Superior temporal gyrus (tissue), 1 donor: ENCODE results near the gene MLYCD.
A peak's percentile ranks its signal among the peaks of the same experiment; 100 is the strongest.

Source experiments
- DNase-seq: peaks from one replicate; pipeline ENCODE4 v3.0.0-alpha.2; 2016; ENCODE audit errors: extremely low spot score

Gene MLYCD

DNA sequence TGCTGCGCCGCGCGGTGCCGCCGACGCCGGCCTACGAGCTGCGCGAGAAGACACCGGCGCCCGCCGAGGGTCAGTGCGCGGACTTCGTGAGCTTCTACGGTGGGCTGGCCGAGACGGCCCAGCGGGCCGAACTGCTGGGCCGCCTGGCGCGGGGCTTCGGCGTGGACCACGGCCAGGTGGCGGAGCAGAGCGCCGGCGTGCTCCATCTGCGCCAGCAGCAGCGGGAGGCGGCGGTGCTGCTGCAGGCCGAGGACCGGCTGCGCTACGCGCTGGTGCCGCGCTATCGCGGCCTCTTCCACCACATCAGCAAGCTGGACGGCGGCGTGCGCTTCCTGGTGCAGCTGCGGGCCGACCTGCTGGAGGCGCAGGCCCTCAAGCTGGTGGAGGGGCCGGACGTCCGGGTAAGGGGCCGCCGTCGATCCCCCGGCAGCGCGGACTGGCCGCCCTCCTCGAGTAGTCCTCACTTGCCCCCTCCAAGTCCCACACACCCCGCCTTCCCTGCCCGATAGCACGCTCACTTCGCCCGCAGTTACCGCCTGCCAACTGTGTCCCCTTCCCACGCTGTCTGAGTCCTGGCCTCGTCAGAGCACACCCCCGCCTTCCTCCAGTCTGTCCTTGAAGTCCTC lies 470 bp downstream of the MLYCD start:
- DNase-seq, result peak; percentile 21

DNA sequence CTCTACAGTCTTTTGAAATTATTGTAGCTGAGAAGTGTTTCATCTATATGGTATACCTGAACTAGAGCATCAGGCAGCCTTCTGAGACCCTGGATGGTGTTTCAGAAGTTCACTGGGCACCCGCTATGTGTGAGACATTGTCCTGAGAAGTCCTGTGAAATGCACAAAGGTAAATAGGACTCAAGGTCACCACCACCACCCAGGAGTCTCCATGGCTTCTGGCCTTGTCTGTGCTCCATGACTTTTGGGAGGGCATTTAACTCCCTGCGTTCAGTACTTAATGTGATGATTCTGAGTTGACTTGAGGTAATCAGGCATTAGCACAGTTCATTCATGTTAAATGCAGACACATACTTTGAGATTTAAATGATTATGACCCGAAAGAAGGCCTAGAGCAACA lies 1.1 kb downstream of the MLYCD start:
- no peak for DNase-seq

DNA sequence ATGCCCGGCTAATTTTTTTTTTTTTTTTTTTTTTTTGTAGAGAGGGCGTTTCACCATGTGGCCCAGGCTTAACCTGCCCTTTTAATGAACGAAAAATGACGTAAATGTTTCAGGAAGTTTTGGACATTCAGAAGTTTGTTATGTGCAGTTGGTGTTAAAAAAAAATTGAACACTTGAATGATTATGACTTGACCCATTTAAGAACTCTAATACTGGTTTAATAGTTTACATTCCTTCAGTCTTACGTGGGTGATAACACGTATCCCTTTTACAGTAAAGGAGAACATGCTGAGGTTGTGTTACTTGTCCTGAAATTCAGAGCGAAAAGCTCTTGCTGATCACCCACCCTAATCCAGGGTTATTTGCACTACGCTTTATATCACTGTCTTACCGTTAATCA lies 1.7 kb downstream of the MLYCD start:
- DNase-seq, result no peak

DNA sequence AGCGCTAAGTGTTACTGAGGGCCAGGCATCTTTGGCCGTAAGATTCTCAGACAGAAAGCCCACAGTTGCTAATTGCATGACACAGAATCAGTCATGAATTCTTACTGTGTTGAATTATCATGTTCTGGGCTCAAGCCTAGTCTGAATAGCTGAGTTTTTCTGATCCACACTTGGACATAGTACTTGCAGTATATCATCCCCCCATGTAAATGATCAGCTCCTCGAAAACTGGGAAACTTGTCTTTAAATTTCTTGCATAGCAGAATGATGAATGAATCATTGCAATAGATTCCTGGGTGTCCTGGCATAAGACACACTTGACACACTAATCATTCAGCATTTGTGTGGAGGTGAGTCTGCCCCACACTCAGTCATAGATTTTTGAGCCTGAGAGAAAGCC lies 2.2 kb downstream of the MLYCD start:
- DNase-seq, result no peak

DNA sequence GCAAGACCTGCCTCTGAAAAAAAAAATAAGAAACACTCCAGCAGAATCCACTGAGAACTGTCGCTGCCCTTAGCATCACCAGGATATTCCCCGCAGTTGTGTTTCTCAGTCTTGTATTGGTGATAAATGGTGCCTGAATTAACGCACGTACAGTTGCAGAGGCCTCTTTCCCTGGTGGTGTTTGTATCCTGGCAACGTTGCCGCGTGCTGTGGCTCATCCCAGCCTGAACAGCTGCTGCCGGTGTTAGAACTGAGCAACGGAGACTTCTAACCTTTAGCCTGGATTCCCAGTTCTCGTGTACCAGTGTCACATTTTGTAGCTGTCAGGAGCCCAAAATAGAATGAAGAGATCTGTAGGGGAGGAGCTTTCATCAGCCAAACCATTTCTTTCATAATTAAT lies 4.8 kb downstream of the MLYCD start:
- DNase-seq, result peak; percentile 24

DNA sequence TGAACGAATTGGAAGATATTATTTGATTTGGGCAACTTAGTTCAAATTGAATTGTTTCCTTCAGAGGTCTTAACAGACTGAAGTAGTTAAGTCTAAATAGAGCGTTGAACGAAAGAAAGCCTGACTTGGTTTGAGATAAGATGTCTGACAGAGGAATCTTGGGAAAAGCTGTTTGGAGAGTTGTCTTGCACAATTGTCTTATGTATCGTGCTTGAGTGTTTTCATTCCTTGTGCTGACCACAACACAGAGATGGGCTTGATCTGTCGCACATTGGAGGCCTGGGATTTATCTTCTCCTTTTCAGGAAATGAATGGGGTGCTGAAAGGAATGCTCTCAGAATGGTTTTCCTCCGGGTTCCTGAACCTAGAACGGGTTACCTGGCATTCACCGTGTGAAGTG lies 7.8 kb downstream of the MLYCD start:
- no peak for DNase-seq

DNA sequence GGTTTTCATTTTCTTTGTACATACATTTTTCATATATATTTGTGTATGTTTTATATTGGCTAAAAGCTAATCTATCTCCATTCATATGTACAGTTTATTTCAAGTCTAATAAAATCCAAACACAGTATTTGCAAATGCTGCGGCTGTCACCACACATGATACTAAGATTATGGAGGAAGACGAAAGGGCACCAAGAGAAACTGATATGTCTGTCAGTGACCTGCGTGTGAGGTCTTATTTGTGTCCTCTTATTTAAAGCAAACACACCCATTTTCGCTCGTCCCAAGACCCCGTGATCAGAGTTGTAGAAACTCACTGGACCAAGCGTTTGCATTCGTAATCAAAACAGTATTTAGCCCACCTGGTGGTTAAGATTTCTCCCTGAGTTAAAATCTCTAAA lies 8.2 kb downstream of the MLYCD start:
- no peak for DNase-seq

DNA sequence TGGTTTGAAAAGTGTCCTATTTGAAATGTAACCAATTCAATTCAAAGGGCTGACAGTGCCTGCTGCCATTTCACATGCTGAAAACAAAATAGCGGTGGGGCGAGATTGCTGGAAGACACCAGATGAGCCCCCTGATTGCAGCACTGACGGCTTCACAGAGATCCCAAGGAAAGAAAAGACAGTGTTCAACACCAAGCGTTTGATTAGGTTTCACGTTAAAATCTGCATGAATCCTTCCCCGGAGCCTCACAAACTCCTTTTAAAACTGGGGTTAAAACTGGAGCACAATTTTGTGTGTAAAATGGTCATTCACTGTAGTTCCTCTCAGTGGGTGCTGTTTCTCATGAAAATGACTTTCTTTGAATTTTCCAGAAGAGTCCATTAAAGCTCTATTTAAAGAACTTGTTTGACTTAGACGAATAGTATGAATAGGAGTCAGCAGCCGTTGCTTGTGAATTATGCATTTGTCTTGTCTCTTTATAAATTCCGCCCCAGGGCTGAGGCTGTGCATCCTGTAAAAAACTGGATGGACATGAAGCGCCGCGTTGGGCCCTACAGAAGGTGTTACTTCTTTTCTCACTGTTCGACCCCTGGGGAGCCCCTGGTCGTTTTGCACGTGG lies 8.8 kb downstream of the MLYCD start:
- DNase-seq, result no peak

DNA sequence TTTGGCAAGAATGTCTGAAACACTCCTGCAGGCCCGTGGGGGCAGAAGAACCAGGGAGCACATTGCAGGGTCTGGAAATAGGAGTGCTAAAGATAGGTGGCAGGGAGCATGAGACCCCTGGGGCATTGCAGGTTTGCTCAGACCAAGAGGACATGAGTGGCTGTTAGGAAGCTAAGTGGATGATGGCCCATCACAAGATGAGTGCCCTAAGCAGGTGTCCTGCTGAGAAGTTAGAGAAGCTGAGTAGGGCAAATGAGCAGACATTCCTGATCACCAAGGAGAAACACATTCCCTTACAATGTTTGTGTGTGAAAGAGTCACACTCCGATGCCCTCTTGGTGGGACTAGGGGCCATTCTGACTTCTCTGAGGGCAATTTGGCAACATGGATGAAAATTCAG lies 9.9 kb downstream of the MLYCD start:
- DNase-seq, result no peak

DNA sequence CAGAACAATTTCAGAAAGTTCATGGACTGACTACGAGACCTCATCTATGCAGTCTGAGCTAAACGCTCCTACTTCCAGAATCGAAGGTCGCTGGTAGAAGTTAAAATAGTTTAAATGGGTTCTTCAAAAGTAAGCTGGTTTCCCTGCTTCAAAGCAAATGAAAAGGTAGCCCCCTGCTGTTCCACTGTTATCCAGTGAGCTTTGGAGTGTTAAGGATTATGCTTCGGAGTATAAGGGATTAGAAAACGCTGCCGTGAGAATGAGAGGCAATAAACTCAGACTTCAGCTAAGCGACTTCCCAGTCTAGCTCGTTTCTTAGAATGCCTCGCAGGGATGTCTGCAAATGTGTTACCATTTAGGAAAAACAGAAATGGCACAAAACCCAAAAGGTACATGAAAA lies 12.4 kb downstream of the MLYCD start:
- no peak for DNase-seq

DNA sequence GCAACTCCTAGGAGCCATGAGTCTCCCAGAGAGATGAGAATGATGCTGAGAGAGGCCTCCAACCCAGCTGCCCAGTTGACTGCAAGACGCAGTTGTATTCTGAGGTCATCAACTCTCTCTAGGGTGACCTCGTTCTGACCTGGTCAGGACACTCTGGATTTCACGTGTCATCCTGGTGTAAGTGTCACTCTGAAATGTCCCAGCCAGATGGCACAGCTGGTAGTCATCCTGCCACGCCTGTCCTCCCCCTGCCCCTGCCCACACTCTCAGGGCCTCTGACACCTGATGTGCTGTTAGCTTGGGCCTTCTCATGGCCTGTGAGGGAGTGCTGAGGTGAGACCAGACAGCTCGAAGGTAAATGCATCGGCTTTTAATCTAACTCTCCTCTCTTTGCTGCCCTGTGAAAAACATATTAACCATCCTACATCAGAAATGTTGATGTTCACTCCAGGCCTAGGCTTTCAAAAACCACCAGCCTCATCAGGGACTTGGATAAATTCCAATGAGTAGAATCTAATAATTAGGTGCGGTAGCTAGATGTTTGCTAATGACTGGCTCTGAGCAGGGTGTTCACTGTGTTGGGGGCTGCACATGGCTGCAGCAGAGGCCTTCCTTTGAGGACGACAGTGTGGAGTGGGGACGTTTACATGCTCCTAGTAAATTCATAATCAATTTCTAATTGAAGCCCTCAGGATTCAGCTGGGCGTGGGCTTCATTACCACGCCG lies 13.8 kb downstream of the MLYCD start:
- DNase-seq, result no peak

DNA sequence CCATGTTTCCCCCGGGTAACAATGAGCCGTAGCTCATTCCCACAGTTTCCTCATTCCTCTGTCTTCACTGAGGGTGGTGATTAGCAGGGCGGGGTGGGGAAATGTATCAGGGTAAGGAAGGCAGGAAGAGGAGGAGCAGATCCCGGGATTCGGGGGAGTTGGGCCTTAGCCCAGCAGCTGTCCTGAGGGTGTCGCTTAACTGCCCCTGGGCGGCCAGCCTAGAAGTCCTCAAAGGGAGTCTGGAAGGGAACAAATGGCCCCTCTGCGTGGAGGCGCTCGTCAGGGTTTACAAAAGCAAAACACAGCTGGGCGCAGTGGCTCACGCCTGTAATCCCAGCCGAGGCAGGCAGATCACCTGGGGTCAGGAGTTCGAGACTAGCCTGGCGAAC lies 14.3 kb downstream of the MLYCD start:
- no peak for DNase-seq

DNA sequence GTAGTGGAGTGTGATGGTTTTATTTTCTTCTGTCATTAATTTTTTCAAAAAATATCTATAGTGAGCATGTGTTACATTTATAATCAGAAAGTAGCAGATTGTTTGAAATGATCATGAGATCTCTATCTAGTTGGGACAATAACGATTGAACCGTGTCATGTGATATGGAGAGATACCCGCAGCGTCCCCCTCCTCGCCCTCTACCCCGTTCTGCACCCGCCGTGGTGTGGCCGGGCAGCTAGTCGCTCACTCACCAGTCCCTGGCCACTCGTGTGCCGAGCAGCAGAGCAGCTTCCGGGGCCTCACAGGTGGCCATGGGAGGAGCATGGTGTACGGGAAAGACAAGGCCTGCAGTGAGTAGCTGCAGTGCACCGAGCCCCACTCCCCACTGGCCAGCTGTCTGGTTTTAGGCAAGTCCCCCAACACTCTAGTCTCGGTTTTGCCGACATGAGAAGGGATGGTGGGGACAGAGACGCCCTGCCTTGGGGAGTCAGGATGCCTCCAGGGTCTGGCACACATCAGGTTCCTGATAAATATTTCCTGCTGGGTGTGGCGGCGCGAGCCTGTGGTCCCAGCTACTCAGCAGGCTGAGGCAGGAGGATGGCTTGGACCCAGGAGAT lies 15.3 kb downstream of the MLYCD start:
- DNase-seq, result no peak

DNA sequence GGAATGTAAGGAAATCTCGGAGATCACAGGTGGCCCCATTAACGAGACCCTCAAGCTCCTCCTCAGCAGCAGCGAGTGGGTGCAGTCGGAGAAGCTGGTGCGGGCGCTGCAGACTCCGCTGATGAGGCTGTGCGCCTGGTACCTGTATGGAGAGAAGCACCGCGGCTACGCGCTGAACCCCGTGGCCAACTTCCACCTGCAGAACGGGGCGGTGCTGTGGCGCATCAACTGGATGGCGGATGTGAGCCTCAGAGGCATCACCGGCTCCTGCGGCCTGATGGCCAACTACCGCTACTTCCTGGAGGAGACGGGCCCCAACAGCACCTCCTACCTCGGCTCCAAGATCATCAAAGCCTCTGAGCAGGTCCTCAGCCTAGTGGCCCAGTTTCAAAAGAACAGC lies 16.2 kb downstream of the MLYCD start:
- no peak for DNase-seq

DNA sequence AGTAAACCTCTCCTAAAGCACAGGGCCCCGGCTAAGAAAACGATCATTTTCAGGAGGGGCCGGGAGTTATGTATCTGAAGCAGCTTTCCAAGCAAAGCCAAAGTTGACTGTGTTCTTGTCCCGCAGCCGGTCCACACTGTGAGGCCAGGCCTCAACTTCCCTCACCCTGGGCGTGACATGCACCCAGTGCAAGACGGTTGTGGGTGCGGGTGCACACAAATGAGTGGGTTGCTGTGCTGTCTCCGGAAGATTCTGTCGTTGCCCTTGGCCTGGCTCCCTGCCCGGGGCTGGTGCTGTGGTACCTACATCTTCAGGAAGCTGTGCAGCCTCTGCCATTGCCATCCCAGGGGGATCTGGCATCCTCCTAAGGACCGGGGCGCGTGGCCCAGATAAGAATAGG lies 16.6 kb downstream of the MLYCD start:
- no peak for DNase-seq

DNA sequence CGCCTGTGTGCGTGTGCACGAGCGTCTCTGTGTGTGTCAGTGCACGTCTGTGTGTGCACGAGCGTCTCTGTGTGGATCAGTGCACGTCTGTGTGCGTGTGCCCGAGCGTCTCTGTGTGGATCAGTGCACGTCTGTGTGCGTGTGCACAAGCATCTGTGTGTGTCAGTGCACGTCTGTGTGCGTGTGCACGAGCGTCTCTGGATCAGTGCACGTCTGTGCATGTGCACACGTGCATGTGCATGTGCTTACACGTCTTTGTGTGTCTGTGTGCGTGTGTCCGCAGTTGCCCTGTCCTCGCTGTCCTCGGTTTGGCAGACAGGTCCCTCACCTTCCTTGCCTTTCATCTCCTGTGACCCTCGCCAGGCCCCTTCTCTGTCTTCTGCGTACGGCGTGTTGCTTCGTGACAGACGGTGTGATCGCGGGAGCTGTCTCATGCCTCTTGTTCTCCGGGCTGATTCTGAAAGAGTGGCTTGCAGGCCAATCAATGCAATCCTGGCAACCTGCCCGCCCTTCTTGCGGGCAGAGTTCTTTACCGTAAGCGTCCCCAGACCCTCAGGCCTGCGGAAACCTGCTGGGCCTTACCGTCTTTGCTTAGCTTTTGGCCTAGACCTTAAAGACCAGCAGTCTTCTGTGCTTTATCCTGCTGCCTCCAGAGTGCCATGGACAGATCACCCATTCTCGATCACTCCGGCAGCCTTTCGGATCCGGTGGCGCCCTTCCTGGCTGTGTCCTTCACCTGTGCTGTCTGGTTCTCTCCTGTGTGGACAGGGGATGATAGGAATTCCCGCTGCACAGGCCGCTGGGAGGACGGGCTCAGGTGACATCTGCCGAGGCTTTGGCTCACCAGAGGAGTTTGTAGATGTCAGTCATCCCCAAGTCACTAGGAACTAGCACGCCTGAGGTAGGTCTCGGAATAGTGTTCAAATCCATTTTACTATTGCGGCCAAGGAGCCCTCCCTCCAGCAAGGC lies 18.5 kb downstream of the MLYCD start:
- no peak for DNase-seq

DNA sequence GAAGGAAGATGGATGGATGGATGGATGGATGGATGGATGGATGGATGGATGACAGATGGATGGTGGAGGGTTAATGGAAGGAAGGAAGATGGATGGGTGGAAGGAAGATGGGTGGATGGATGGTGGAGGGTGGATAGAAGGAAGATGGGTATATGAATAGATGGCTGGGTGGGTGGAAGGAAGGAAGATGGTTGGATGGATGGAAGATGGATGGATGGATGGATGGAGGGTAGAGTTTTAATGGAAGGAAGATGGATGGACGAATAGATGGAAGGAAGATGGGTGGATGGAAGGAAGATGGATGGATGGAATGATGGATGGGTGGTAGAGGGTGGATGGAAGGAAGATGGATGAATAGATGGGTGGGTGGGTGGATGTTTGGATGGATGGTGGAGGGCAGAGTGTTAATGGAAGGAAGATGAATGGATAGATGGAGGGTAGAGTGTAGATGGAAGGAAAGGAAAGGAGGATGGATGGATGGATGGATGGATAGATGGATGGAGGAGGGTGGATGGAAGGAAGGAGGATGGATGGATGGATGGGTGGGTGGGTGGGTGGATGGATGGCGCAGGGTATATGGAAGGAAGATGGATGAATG lies 22.1 kb downstream of the MLYCD start:
- DNase-seq, result no peak

DNA sequence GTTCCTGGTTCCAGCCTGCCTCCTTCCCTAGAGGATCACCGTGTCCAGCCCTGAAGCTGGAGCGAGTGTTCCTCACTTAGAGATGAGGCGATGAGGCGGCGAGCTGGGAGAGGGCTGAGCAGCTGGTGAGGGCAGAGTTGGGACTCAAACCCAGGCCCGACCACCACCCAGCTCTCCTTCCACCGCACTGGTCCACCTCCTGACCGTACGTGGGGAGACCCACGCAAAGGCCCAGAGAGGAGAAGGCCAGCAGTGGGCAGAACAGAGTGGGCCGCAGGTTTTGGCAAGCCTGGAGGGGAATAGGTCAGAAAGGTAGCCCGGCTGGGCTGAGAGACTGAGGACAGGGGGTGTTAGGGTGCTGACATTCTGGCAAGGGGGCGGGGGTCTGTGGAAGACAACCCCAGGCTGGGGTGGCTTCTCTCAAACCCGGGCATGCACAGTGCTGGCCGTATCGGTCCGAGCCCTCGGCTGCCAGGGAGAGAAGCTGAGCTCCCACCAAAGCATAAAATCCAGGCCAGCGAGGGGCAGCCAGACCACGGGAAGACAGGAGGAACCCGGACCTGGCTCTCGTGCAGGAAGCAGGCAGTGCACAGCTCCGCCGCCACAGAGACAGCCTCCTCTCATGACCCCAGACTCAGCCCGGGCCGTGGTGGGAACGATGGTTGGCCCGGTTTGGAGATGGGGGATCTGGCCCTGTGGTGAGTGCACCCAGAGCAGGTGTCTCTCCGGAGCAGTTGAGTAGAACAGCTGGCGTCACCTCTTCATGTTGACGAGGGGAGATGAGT lies 24.9 kb downstream of the MLYCD start:
- DNase-seq, result no peak

DNA sequence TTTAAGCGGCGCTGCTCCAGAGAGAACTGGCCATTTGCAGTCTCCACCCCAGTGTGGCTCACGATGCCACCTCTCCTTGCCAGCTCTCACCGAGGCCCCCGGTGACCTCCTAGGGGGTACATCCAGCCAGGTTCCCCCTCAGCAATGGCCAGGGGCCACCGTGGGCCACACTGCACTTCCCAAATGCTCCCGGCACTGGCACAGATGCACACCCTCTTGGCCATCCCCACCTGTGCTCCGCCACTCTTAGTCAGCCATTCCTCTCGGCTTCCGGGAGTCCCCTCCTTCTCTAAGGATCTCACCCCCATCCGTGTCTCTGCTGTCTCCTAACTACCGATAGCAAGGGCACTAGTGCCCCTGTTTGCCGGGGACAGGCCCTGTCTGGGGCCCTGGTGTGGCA lies 25.8 kb downstream of the MLYCD start:
- no peak for DNase-seq

DNA sequence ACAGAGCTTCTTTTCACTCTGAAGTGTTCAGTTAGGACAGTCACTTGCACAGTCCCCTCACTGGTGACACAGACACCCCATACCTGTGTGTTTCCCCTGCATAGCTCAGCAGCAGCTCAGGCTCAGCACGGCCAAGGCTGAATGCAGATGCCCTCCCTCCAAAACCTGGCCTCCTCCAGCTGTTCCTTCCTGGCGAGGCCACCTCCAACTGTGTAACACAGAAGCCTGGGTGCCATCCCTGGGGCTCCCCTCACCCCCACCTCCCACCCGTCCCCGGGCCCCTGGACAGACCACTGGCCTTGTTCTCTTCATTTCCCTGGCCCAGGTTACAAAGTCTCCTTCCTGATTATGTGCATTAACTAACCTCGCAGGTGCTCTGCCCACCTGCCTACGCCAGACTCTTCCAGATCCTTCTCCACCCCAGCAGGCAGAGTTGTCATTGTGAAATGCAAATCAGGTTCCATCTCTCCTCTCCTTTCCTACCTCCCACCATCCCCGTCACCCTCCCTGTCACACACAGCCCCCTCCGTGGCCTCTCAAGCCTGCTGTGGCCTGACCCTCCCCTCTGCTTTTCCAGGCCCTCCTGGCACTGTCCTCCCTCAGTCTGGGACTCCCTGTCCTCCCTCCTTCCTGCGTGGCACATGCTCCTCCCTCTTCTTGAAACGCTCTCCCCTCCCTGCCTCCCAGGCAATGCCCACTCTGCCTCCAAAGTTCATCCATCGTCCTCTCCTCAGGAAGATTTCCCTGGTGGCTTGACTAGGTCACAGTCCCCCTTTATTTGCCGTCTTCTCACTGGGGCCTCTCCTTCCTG lies 26.4 kb downstream of the MLYCD start:
- no peak for DNase-seq
